Astrocyte of the spinal cord (primary cell): Measurements from ENCODE around the gene LORICRIN.

Experiments used
- DNase-seq: peaks from one replicate; pipeline ENCODE4 v3.0.0; 2011; ENCODE audit warnings: low read depth, low spot score
- H3K4me3 ChIP-seq: 2 replicates; pipeline ENCODE4 v1.5.1; 2011; ENCODE audit warnings: low read depth, mild to moderate bottlenecking, low read length, moderate library complexity
- CTCF ChIP-seq: IDR thresholded peaks from 2 replicates; pipeline ENCODE4 v1.5.1; 2012; ENCODE audit warnings: low read depth, mild to moderate bottlenecking, low read length, inconsistent platforms
- in situ Hi-C: cut with HindIII; loops from 2 replicates; pipeline ENCODE4 v1.10.0; 2017; ENCODE audit warnings: low sequenced_read_pairs

The LORICRIN gene

GRCh38 chr1:153246825-153247224, 12.7 kb upstream of the LORICRIN start:
- no peak for TF ChIP-seq CTCF
- in situ Hi-C loops = no loop called here
- no peak for DNase-seq
- H3K4me3 ChIP-seq = no peak overlapping the region

DNA sequence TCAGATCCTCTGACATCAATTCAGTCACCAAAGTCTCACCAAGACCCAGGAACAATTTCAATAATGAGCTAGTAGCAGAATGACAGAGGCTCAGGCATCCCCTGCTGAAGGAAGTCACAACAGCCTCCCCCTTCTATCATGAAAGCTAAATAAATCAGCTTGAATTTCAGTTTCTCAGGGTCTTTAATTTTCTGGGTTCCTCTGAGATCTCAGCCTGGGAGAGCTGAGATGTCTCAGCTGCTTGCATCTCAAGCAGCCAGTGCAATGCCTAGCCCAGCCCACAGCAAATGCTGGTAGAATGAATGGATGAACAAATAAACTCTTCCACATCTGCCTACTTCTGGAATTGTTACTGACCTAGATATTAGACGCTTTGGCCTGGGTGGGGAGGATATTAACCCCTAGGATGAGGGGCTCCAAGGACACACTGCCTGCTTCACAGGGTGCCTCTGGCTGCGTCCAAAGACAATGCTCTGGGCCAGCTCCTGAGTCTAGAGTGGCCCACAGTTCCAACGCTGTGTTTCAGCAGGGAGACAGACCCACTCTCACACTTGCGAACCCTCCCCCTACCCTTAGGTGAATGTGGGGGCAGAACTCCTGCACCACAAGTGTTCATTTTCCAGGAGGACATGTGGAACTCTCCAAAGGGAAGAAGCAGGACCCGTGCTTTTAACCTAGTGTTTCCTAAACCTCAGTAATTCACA, 11.2 kb upstream of the LORICRIN start:
- no peak for TF ChIP-seq CTCF
- DNase-seq = no peak
- in situ Hi-C loops = no loop called here
- H3K4me3 ChIP-seq = no peak overlapping the region

DNA sequence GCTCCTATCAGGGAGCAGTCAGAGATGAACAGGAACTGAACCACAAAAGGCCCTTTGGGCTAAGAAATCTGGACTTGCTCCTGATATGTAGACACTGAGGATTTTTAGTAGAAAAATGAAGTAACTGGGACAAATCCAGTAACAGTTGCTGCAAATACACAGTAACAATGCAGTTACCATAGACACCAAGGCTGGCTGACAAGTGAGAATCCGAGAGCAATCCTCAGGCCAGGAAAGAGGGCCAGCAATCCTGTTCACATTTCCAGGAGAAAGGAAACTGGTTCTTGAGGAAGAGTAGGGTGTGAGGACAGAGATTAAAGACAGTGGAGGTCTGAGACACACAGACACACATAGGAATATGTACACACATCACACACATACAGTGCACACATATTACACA, 9.3 kb upstream of the LORICRIN start:
- in situ Hi-C loops = no loop called here
- TF ChIP-seq CTCF = no peak
- H3K4me3 ChIP-seq = no peak overlapping the region
- no peak for DNase-seq

DNA sequence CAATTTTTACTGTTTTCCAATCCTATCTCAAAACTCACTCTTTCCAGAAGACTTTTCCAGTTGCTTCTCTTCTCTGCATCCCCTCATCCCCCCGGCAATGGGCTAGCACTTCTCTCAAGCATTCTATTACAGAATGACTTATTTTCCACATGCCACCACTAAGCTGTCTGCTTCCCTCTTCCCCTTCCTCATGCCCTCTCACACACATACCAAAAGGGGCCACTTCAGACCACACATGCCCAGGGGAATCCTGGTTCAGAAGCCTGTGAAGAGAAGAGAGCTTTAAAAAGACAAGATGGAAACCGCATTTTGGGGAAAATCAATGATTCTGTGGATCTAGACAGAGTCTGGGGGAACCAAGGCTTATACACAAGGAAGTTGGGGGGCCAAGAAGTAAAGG, 8.4 kb upstream of the LORICRIN start:
- no peak overlapping the region for H3K4me3 ChIP-seq
- no peak for DNase-seq
- in situ Hi-C loops = no loop called here
- TF ChIP-seq CTCF = no peak

GRCh38 chr1:153251562-153251961, 7.9 kb upstream of the LORICRIN start:
- DNase-seq = no peak
- no peak for TF ChIP-seq CTCF
- in situ Hi-C loops = no loop called here
- no peak overlapping the region for H3K4me3 ChIP-seq

DNA sequence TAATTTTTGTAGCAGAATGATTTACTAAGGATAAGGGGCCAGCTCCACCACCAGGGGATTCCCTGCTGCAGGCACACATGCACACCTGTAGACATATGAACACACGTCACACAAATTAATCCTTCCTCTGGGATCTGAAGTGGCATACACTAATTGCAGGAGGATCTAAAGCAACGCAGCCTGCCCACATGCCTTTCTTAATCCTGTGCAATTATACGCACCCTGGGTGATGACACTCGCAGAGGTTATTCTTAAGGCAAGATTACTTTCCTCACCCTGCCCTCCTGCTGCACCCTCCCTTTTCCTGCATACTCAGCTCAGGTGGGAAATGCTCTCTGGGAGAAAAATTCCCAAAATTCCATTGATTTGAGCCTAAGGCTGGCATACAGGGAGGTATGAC, 7.5 kb upstream of the LORICRIN start:
- H3K4me3 ChIP-seq = no peak overlapping the region
- no peak for TF ChIP-seq CTCF
- in situ Hi-C loops = no loop called here
- no peak for DNase-seq
